NCI-H1417 (cell line): Measurements from ENCODE around the gene WNT5A.

Experiments
- DNase-seq, 3 experiments: peaks; one replicate each; lab custom pipeline; 2025; lab: John Stamatoyannopoulos, UW

WNT5A gene

GRCh38 chr3:55446850-55447249, 40.3 kb downstream of the WNT5A start:
- peak in 2 of 3 experiments; percentile 8 to 36 for DNase-seq

- DNase-seq = no peak
These were observed 41.6 kb downstream of the WNT5A start for GRCh38 chr3:55445551-55445950.

- no peak for DNase-seq
These were observed 43.8 kb downstream of the WNT5A start for GRCh38 chr3:55443346-55443745.

GRCh38 chr3:55442861-55443260, 44.2 kb downstream of the WNT5A start:
- no peak for DNase-seq

GRCh38 chr3:55441499-55441898, 45.6 kb downstream of the WNT5A start:
- no peak for DNase-seq

GRCh38 chr3:55440104-55440708, 46.9 kb downstream of the WNT5A start:
- no peak for DNase-seq

GRCh38 chr3:55439657-55440056, 47.4 kb downstream of the WNT5A start:
- no peak for DNase-seq

- DNase-seq = no peak
These were observed 50.5 kb downstream of the WNT5A start for GRCh38 chr3:55436644-55437043.

- DNase-seq = no peak
These were observed 51.6 kb downstream of the WNT5A start for GRCh38 chr3:55435491-55435890.

- peak in 1 of 3 experiments; percentile 19 for DNase-seq
These were observed 52.3 kb downstream of the WNT5A start for GRCh38 chr3:55434789-55435188.

- no peak for DNase-seq
These were observed 56.1 kb downstream of the WNT5A start for GRCh38 chr3:55431041-55431440.

- no peak for DNase-seq
These were observed 59.4 kb downstream of the WNT5A start for GRCh38 chr3:55427739-55428138.

- DNase-seq = no peak
These were observed 60.6 kb downstream of the WNT5A start for GRCh38 chr3:55426486-55426885.

- DNase-seq = no peak
These were observed 63.3 kb downstream of the WNT5A start for GRCh38 chr3:55423782-55424181.

- no peak for DNase-seq
These were observed 69.9 kb downstream of the WNT5A start for GRCh38 chr3:55417211-55417610.

- DNase-seq = peak in 2 of 3 experiments; percentile 2 to 51
These were observed 70.7 kb downstream of the WNT5A start for GRCh38 chr3:55416331-55416821.
